ENCODE measurements around the gene CIITA.
"Not testable (repeated sequence)": the region's sequence is repeated elsewhere in the genome, so short reads cannot be mapped to it uniquely, and the experiment has no call there.

DNA sequence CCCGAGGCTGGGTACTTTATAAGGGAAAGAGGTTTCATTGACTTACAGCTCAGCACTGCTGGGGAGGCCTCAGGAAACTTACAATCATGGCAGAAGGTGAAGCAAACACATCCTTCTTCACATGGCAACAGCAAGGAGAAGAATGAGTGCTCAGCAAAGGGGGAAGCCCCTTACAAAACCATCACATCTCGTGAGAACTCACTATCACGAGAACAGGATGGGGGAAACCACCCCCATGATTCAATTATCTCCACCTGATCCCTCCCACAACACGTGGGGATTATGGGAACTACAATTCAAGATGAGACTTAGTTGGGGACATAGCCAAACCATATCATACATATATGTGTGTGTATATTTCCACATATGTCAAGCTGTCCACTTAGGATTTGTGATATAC is 89.6 kb downstream of the CIITA start:
- TF ChIP-seq POLR2A (IDR thresholded peaks at IDR 0.05), result not testable (repeated sequence)
- TF ChIP-seq, protein P1, sequence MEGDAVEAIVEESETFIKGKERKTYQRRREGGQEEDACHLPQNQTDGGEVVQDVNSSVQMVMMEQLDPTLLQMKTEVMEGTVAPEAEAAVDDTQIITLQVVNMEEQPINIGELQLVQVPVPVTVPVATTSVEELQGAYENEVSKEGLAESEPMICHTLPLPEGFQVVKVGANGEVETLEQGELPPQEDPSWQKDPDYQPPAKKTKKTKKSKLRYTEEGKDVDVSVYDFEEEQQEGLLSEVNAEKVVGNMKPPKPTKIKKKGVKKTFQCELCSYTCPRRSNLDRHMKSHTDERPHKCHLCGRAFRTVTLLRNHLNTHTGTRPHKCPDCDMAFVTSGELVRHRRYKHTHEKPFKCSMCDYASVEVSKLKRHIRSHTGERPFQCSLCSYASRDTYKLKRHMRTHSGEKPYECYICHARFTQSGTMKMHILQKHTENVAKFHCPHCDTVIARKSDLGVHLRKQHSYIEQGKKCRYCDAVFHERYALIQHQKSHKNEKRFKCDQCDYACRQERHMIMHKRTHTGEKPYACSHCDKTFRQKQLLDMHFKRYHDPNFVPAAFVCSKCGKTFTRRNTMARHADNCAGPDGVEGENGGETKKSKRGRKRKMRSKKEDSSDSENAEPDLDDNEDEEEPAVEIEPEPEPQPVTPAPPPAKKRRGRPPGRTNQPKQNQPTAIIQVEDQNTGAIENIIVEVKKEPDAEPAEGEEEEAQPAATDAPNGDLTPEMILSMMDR (IDR thresholded peaks at IDR 0.05), result not testable (repeated sequence)
